GM19397 (cell line): ENCODE measurements around the gene GAST.

Source experiments
- ATAC-seq: cut with Tn5 transposase; IDR thresholded peaks from one replicate; pipeline ENCODE4 v1.9.1; 2021; ENCODE audit warnings: mild to moderate bottlenecking, moderate library complexity; ENCODE audit not compliant: unreplicated experiment

The GAST gene

DNA sequence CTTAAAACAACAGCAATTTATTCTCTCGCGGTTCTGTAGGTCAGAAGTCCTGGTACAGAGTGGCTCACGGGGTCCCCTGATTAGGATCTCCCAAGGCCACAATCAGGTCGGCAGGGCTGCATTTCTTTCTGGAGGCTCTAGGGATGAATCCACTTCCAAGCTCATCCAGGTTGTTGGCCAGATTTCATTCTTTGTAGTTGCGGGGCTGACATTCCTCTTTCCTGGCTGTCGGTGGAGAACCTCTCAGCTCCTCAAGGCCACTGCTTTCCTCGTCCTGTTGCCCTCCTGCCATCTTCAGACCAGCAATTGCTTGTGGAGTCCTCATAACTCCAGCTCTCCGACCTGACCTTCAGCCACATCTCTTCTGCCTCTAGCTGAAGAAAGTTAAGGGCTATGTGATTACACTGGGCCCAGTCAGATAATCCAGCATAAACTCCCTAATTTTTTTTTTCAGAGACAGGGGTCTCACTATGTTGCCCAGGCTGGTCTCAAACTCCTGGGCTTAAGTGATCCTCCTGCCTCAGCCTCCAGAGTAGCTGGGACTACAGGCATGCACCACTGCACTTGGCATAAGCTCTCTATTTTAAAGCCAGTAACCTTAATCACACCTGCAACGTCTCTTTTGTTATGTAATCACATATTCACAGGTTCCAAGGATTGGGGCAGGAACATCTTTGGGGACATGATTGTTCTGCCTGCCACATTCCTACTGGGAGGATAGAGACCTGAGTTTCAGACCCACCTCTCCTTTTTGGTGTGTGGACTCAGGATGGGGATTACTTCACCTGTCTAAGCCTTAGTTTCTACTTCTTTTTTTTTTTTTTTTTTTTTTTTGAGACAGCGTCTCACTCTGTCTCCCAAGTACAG lies 4.1 kb upstream of the GAST start:
- no peak for ATAC-seq

DNA sequence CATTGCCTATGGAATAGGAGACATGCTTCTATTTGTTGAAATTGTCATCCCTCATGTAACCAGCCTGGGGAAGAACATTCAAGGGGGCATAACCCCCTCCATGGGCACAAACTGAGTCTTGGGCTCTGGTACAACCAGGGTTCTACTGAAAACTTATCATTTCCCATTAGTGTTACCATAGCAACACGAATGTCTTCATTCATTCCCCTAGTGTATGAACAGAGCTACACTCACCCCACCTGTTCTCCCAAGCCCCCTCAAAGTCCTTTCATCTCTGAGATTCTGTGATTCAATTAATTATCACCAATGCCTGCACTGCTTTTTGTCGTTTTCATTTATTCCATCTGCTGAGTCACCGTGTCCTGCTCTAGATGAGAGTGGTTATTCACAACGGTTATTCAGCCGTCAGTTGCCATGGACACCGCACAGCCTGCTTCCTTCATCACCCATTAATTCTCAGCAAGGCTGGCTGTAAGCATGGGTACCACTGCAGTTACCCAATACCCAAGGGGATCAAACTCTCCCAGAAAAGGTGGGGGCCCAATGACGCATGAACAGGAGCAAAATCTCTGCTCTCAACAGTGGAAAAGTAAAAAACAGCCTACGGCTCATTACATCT lies 1.6 kb upstream of the GAST start:
- no peak for ATAC-seq

DNA sequence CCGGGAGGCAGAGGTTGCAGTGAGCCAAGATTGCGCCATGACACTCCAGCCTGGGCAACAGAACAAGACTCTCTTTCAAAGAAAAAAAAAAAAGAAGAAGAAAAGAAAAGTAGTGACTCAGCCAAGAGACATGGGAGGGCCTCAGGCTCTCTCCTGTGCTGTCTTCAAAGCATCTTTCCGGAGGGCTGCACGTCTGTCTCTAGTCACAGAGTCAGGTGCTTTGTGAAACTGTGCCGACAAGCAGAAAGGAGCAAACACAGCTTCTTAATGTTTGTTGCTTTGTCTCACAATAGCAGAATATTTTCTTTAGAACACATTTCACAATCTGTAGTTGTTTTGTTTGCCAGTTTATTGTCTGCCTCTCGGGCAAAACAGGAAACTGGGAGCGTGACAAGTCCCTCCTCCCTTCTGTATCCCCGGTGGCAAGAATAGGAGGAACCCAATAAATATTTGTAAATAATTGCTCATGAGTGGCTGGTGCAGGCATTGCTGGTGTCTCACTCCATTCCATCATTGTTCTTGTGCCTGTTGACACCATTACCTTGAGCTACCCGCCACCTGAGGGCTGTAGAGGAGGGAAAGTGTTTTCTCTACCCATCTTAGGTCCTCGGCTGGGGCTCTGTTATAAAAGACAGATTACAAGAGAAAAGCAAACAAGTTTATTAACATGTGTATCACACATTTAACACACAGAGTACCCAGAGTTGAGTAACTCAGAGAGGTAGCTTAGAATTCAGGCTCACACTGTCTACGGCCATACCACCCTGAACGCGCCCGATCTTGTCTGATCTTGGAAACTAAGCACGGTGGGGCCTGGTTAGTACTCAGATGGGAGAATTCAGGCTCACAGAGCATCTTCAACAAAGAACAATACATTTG lies 5.5 kb downstream of the GAST start:
- no peak for ATAC-seq

DNA sequence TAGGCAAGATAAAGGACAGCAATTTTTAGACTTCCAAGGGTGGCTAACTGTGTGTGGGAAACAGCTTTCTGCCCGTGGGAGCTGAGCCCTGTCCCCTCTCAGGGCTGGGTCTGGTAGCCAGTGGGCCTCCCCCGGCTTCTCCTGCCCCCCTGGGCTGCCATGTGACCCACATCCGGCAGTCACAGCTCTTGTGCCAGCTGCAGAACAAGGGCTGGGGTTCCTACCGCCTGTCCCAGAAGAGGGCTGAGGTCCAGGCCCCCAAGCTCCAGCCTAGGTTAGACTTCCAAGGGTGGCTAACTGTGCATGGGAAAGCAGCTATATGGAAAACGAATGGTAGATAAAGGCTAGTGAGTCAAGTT lies 6.1 kb downstream of the GAST start:
- no peak for ATAC-seq

DNA sequence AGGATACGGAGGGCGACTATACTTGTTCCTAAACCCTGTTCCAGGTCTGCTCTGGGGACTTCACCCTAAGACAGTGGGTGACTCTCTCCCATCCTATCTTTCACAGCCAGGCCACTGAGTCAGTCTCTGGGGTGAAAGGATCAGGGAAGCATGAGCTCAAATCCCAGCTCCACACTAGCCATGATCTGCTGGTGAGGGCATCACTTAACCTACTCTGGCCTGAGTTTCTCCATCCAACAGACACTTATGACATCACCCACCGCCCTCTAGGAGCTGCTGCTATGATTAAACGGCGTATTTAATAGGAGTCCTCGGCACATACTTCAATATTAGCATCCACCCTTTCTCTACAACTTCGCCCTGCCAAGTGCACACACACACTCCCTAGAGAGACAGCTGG lies 10.1 kb downstream of the GAST start:
- ATAC-seq = no peak

DNA sequence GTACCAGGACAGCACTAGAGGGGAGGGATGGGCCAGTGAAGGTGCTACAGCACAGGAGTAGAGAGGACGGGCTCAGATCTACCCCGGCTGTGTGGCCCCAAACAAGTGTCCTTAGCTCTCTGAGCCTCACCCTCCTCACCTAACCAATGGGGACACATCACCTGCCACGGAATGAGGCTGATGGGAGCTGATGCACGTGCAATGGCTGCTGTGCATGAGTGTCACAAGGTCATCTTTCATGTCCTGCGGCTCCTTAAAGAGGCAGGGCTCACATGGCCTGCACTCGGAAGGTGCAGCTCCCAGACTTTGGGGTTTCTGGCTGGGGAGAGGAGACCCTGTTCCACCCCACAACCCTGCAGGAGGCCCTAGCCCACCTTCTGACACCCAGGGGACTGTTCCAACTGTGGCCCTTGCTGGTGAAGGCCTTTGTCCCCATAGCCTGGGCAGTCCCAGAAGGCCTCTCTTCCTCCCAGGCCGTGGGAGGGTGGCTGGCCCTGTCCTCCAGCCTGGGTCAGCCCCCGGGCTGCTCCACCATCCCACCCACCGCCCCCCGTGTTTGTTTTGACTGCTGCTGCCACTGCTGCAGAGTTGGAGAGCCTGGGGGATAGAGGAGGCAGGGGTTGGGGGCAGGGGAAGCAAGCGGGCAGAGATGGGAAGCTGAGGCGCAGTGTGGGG lies 11.8 kb downstream of the GAST start:
- no peak for ATAC-seq

DNA sequence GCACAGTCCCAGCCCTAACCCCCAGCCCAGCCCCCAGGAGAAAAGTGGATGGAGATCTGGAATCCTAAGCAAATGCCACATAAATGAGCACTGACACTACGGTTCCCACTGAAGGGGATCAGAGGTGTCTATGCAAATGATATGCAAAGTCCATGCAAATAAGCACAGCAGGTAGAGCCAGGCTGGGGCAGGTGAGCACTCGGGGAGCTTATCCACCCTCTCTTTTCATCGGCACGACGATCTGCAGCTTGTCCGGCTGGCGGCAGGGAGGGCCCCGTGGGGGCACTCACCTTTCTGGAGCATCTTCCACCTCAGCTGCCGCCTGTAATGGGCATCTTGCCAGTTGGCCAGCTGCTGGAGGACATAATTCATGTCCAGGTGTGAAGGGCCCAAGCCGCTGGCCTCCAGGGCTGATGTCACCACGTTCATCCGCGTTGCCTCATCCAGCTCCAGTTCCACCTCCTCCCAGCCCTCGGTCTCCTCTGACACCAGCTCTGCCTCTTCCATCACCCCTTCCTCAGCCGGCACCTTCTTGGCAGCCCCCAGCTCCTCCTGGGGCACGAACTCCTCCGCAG lies 12.4 kb downstream of the GAST start:
- ATAC-seq = no peak

DNA sequence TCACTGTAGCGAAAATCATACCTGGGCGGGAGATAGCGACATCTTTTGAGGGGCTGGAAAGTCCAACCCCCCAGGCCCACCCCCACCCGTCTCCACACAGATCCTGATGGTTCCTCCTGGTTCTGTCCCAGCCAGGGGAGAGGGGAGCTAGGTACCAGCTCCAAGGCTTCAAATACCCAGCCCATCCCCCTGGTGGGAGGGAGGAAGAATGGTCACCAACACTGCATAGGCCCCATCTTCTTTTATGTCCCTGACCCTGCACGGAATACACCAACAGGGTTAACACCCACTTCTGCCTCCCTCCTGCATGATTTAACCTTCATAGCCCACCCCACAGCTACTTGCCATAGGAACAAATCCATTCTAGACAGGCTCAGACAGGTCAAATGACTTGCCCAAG lies 13.0 kb downstream of the GAST start:
- no peak for ATAC-seq

DNA sequence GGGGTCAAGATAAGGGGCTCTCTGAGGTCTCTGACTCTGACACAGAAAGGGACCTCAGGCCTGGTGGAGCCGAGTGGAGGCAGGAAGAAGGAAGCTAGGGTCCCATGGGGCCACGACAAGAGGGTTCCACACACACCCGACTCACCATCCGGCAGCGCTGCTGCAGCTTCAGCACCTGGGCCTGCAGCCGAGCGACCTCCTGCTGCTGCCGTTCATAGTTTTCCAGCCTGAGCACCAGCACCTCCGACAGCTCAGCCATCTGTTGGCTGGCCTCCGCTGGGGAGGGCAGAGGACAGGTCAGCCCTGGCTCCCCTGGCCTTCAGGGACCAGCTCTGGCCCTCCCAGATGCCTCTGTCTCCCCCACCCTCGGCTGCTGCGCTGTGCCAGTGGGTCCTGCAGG lies 15.9 kb downstream of the GAST start:
- ATAC-seq = no peak

DNA sequence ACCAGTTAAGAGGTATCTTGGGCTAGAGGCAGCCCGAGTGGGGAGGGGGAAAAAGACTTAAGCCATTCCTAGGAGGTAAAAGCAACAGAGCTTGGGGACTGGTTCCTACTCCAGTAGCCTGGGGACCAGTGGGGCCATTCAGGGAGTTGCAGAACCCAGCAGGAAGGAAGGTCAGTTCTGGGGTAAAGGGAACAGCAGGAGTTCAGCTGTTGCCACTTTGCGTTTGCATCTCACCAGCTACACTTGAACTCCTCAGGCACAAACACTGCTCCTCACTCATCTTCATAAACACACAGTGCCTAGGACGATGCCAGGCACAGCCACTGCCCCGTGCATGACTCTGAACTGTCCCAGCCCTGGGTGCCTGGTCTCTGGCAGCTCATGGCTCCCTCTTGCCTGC lies 18.3 kb downstream of the GAST start:
- no peak for ATAC-seq

DNA sequence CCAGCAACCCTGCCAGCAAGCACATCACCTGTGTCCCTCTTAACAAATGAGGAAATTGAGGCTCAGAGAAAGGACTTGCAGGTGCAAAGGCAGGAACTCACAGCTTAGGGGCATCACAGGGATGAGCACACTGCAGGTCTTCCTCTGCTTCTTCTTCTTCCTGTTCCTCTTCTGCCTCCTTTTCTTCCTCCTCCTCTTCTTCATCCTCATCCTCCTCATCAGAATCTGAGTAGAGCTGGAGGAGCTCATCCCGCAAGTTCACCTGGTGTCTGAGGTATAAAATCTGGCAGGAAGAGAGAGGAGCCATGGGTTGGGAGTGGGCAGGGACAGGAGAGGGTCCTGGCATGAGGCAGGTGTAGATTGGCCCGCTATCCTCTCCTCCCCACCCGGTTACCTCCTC lies 19.7 kb downstream of the GAST start:
- ATAC-seq = no peak

DNA sequence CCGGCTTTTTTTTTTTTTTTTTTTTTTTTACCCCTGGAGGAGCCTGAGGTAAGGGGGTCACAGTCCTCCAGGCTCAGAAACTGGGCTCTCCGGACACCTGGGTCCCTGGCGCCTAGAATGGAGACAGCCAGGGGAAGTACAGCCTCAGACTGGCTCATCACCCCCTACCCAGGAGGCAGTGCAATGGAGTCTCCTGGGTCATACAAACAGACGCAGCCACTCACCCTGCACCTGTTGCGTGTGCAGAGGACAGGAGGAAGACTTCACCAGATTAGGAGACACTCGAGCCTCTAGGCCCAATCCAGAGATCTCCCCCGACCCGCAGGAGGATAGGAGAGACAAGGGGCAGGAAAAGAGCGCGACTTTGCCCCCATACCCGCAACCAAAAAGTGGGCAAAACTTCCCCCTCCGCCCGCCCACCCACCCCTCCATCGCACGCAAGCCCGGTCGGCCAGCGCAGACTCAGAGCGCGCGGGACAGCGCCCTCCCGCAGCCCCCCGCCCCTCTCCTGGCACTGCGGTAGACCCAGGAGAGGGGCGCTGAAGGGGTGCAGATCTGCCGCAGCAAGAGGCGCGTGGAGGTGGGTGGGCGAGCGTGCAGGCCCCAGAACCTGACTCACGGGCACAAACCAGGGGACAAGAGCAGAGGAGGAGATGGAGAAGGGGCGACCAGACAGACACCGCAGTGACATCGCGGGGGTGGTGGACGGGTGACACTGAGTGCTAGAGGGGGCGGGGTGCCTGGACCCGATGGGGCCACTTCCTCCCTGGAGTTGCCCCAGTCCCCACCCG lies 21.4 kb downstream of the GAST start:
- no peak for ATAC-seq

DNA sequence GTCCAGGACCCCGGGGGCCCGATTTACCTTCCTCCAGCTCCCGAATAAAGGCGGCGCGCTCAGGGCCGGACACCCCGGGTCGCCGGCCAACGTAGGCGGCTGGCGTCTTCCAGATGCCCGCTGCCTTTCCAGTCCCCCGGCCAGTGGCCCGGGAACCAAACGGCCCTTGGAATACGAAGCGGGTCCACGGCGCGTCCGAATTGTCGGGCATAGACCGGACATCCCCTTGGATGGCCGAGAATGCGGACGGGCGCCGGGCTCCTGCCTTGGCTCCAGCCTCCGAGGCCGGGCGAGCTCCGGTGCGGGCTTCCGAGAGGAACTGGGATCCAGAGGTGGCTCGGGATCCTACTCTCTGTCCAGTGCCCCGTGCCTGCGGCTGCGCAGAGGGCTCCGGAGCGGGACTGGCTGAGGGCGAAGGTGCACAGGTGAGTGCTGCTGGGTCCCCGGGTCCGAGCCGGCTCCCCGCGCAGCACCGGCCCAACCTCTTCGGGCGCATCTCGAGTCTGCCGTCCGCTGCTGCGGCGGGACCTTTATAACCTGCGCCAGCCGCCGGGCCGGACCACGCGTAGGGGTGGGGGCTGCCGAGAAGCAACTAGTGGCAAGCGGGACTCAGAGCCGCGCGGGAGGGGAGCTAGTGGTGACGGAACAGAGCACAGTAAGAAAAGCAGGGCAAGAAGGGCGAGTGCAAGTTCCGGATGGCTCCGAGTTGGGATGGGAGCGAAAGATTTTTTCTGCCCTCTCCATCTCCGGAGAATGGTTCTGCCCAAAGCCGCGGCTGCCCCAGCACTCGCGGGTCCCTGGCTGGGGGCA lies 22.2 kb downstream of the GAST start, which contains the start of gene HAP1:
HAP1 (minus strand) TSS at position 505 of the 810 bp plus-strand sequence; CDS start at position 496, 9 bp downstream.
- ATAC-seq = no peak

DNA sequence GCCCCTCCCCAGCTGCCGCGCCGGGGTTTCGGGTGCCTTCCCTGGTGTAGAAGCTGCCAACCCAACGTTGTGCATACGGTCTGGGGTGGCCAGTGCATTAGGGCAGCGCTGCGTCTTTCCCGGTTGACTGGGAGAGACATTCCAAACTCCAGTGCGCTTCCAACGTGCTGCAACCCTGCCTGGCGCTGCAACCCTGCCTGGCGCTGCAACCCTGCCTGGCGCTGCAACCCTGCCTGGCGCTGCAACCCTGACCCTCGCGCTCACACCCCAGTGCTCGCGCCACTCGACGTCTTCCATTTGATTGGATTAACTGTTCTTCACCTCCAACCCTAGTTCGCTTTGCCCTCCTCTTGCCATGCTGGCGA lies 22.8 kb downstream of the GAST start:
- ATAC-seq = no peak

DNA sequence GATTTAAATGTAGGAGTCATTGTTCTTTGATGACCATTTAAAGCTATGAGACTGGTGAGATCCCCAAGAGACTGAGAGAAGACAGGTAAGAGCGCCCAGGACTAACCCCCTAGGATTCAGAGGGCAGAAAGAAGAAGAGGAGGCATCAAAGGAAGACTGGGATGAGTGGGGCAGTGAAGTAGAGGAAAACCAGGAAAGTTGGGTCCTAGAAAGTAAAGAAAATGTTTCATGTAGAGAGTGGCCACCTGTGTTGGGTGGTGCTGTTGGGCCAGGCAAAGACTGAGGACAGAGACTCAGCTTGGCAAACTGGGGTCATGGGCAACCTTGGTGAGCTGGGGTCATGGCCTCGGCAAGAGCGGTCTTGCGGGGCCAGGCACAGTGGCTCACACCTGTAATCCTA lies 23.6 kb downstream of the GAST start:
- ATAC-seq = no peak

DNA sequence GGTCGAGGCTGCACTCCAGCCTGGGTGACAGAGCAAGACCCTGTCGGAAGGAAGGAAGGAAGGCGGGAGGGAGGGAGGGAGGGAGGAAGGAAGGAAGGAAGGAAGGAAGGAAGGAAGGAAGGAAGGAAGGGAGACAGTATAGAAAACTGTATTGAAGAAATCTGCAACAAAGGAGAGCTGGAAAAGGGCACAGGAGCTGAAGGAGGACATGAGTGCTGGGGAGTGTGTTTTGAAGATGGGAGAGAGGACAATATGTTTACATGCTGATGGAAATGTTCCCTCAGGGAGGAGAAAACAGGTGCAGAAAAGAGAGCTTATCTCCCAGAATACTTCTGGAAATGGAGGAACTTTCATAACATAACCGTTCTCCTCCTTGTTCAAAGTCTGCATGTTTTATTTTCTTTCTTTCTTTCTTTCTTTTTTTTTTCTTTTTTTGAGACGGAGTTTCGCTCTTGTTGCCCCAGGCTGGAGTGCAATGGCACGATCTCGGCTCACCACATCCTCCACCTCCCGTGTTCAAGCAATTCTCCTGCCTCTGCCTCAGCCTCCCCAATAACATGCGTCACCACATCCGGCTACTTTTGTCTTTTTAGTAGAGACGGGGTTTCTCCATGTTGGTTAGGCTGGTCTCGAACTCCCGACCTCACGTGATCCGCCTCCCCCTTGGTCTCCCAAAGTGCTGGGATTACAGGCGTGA lies 25.0 kb downstream of the GAST start:
- ATAC-seq = no peak

DNA sequence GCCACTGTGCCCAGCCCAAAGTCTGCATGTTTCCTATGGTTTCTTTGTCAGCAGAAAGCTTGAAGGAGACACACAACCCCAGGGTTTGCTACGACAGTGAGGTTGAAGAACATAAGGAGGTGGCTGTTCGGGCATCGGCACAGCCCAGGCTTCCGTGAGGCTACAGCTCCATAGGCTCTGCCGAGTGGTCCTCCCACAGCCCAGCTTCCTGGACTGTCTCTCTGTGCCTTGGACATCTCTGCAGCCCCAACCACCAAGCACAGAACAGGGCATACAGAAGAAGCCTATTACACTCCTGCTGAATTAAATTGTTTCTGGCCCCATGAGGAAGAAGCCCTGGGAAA lies 25.5 kb downstream of the GAST start:
- ATAC-seq = no peak

DNA sequence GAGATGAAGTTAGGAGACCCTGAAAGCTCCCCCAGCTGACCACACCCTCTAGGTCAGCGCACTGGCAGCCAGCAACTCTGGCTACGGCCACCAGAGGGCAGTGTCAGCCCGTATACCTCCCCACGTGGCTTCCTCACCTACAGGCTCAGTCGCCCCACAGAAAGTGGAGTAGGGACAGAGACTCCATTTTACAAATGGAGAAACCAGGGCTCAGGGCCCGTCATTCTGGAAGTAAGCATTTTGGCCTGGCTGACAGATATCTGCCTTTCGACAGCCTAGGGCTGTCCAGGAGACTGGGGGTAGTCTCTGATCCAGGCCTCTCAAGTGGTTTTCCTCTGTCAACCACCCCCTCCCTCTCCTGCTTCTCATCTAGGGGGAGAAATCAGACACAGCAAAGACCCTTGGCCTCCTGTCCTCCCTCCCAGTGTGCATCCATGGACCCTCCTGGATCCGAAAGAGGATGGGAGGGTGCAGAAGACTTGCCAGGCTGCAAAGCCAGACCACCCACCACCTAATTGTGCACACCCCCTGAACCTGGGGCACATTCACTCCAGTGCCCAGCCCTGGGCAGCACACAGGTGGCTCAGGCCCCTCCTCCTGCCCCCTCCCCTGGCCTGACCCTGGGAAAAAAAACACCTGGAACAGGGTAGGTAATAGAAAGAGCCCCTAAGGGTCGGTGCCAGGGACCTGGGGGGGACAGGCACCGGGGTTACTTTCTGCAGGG lies 26.1 kb downstream of the GAST start:
- no peak for ATAC-seq
